Left hindlimb (tissue), 1 donor: ENCODE results near the gene STPG2.
"Not testable (repeated sequence)": the region's sequence is repeated elsewhere in the genome, so short reads cannot be mapped to it uniquely, and the experiment has no call there.

ENCODE experiments used
- DNase-seq: peaks from one replicate; pipeline ENCODE4 v3.0.0-alpha.2; 2018

The STPG2 gene

DNA sequence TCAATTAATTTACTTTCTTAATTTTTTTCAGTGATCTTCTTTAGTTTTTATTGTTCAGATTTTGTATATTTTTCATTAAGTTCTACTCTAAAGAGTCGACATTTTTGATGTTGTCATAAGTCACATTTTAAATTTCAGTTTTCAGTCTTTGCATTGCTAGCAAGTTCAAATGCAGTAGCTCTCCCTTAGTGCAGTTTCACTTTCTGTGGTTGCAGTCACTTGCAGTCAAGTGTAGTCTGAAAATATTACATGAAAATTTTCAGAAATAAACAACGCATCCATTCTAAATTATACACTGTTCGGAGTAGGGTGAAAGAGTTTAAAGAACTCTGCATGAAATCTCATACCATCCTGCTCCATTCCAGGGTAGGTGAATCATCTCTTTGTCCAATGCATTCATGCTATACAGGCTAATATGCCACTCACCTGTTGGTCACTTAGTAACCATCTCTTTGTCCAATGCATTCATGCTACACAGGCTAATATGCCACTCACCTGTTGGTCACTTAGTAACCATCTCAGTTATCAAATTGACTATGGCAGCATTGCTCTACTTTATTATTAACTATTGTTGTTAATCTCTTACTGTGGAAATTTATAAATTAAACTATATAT, 356.9 kb downstream of the STPG2 start:
- DNase-seq = no peak

DNA sequence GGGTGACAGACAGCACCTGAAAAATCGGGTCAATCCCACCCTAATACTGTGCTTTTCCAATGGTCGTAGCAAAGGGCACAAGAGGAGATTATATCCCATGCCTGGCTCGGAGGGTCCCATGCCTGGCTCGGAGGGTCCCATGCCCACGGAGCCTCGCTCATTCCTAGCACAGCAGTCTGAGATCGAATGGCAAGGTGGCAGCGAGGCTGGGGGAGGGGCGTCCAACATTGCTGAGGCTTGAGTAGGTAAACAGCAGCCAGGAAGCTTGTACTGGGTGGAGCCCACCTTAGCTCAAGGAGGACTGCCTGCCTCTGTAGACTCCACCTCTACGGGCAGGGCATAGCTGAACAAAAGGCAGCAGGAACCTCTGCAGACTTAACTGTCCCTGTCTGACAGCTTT, 365.1 kb downstream of the STPG2 start:
- DNase-seq = no peak

DNA sequence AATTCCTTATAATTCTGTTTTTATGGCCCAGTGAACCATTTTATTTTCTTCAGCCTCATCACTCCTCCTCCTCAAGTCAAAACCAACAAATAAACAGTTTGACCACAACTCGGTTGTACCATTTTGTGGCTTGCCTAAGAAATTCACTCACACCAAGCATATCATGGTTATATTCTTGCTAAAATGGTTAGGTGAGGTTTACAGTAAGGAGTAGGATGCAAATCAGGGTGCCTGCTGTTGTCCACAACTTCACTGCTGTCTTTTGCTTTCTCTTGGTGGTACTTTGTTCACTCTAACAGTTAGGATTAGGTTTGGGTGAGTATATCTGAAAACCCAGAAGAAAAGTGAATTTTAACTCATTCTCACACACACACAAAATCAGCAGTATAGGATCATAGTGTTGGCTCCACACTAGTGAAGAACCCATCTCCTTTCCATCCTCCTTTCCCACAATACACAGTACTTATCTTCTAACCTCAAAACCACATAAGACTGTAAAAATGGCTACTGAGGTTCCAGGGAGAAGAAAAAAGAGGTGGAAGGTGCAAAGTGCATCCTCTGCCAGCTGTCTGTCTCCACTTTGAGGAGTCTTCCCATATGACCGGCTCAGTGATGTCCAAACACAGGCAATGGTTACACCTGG, 368.8 kb downstream of the STPG2 start:
- no peak for DNase-seq

DNA sequence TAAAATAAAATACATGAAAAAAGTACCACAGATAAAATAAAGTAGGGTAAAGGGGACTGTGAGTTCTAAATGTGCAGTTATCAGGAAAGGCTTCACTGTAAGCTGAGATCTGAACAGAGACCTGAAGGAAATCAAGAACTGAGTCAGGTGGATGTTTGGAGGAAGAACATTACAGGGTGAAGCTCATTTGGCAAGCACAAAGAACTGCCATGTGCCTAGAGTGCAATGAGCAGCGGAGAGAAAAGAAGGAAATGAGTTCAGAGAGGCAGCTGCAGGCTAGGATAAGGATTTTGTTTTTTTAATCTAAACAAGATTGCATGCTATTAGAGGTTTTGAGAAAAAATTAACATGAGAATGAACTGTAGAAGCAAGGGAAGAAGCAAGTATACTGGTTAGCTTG, 373.1 kb downstream of the STPG2 start:
- no peak for DNase-seq

DNA sequence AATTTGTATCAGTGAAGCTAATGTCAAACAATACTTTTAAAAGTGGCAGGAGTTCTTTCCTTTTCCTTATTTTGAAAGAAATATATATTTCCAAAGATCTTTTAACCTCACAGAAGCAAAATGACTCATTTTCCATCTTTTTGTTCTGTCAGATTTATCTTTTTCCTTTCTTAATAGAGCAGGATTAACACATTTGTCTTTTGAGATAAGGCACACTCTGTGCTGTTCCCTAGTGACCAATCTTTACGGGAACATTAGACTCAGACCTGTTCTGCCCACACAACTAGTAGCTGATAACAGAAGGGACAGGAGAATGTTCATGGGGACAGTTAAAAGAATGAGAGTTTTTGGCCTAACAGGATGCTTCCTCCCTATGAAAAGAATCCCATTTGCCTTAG, 381.2 kb downstream of the STPG2 start:
- no peak for DNase-seq

DNA sequence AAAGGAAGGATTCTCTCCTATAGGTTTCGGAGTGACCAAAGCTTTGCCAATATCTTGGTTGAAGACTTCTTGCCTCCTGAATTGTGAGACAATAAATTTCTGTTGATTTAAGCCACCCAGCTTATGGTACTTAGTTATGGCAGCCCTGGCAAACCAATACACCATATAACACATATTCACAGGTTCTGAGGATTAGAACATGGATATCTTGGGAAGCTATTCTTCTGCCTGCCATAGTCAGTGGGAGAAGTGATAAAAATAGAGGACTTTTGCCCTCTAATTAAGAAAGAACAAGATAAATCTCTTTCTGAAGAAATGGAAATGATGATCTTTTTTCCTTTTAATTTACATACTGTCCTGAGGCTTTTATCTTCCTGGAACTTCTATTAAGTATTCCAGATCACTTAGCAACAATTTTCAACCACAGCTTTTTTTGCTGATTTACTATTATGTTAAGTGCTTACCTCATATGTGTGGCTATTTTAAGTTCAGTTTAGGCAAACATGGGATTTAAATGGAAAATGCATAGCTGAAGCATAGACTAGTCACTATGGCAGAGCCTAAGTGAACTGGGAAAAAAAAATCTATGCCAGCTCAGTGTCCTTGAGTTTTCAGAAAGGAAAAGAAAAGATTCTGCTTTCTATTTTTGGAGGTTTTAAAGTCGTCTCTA, 381.7 kb downstream of the STPG2 start:
- DNase-seq = no peak

DNA sequence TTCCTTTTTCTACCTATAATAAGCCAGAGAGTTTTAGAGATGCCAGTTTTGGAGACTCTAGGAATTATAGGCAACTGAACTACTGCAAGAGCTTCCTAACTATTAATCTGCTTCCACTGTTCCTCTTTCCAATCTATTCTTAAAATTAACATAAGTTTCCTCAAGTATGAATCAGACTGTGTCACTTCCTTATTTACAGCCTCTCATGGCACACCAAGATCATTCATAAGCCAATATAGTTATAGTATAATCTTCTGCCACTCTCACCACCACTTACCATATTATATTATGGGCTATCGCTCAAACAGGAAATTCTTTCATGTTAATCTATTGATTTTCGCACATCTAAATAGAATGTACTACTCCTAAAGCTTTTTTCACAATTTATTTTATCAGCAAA, 383.5 kb downstream of the STPG2 start:
- no peak for DNase-seq

GRCh38 chr4:97752599-97752998, 390.7 kb downstream of the STPG2 start:
- DNase-seq = no peak

- no peak for DNase-seq
These were observed 395.3 kb downstream of the STPG2 start for GRCh38 chr4:97747945-97748344.

GRCh38 chr4:97720869-97721432, 422.3 kb downstream of the STPG2 start:
- DNase-seq = no peak

DNA sequence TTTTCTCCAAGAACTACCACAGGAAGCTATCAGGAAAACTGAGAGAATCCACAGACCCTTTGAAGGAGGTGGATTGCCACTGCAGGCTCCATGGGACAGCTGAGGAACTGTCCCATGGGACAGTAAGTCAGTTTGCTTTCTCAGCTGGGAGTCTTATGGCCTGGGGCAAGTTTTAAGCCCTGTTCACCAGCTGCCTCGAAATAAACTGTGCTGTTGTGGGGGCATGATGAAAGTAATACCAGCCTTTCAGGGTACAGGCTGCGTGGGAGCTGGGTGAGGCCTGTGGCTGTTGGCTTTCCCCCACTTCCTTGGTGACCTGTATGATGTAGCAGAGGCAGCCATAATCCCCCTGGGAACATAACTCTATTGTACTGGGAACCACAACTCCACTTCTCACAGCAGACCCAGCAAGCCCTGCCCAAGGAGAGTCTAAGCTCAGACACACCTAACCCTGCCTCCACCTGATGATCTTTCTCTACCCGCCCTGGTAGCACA, 452.1 kb downstream of the STPG2 start:
- no peak for DNase-seq

DNA sequence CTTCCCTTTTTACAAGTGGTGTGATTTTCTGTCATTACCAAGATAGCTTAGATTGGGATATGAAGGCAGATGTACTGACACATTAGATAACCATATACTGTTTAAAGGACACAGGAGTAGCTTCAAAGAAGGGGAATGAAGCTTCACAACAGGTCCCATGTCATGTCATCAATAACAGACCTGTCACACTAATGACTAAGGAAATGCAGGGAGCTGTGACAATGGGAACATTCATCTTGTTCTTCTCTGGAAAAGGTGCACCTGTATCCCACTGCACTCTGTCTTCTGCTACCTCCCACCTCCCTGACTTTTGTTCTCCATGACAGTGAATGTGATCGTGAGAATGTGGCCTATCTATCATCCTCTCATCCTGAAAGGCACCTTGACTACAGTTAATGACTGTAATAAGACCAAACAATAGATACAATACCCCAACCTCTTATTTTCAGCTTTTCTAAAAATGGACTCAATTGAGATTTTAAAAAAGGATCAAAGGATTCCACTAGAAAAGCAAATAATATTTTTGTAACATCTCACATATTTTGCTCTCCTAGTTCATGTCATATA, 472.5 kb downstream of the STPG2 start:
- DNase-seq = no peak

- no peak for DNase-seq
These were observed 477.7 kb downstream of the STPG2 start for GRCh38 chr4:97665553-97665952.

DNA sequence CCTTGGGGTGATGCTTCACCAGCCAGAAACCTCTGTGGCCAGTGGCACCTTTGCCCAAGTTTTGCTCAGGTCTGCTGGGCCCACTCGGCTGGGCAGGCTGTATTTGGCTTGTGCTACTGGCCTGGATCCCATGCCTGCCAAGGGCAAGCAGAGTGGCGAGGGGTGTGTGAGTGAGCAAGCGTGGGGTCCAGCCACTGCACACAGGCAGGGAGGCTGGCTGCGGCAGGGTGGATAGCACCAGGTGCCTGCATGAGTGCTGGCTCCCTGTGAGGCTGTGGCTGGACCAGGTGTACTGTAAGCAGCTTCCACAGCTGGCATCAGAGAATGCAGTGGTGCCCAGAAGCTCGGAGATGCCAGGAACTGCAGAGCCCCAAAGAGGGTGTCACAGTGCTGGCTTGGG, 478.5 kb downstream of the STPG2 start:
- DNase-seq = no peak

- DNase-seq = no peak
These were observed 481.1 kb downstream of the STPG2 start for GRCh38 chr4:97662133-97662532.

GRCh38 chr4:97656044-97656720, 487.1 kb downstream of the STPG2 start:
- DNase-seq = no peak

DNA sequence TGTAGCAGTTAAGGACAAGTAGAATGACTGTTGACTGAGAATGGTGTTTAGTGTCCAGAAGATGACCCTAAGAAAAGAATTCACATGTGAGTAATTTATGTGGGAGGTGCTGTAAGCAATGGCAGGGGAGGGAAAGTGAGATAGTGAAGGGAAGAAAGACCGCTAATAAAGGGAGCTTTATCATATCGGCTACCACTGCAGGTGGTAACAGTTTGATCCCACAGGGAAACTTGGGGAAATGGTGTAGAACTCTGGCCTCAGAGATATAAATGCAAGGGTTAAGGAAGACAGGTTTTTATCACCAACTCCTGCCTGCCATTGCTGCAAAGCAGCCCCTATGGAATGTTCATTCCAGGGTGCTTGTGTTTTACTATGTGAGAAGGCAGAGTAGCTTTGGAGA, 489.6 kb downstream of the STPG2 start:
- DNase-seq = no peak

DNA sequence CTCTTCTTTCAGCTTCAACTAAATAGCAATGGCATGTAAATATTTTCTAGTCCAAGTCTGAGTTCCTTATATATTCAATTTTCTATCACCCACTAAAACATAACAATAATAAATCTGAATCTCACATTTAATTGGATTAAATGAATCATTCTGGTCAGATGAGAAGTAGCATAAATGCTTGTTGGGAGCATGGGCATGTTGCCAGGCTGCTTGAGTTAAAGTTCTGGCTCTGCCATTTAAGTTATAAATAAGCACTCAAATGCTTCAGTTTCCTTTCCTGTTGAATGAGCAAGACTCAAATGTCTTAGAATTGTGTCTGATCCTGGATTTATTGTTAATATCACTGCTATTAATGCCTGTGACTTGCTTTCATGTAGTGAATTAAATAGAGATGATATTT, 496.3 kb downstream of the STPG2 start:
- DNase-seq = no peak

- no peak for DNase-seq
These were observed 498.0 kb downstream of the STPG2 start for GRCh38 chr4:97645071-97645821.

DNA sequence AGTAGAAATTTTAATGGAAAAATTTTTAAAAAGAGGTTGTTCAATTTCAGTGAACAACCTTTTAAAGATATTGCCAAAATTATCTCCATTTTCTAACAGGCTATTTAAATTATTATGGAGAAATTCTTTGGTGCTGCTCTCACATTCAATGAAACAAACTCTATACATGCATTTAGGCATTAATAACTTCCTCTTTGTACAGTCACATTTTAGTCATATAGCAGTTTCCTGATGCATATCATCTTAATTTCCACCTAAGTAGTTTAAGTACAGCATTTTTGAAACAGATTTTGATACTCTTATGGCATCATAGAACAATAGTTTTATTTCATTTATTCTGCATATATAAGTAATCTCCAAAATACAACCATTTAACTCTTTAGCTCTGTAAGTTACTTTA, 500.1 kb downstream of the STPG2 start:
- no peak for DNase-seq

GRCh38 chr4:97639961-97640360, 503.3 kb downstream of the STPG2 start:
- DNase-seq = no peak

- not testable (repeated sequence) for DNase-seq
These were observed 509.4 kb downstream of the STPG2 start for GRCh38 chr4:97633831-97634230.
